WTC11 (cell line): Measurements from ENCODE around the gene ADORA1. TPM values are rescaled to one million over a fixed set of nuclear protein-coding genes. Genes with fewer than 3 reads are reported as not detected.

ENCODE experiments used
- ATAC-seq: fragments of 200-7000 bp; cut with Tn5 transposase; 2 replicates; pipeline ENCODE4 v1.10.0; 2021; ENCODE audit warnings: mild to moderate bottlenecking, moderate library complexity
- CTCF ChIA-PET: fragments of 300-600 bp; sonication (Branson Sonifier 250); formaldehyde crosslinking; loops from one replicate; lab custom pipeline; 2021; ENCODE audit warnings: antibody characterized with exemption; lab: Charles Lee
- POLR2A ChIA-PET: fragments of 350-600 bp; sonication (Branson Sonifier 250); formaldehyde crosslinking; loops from one replicate; lab custom pipeline; 2021; ENCODE audit warnings: antibody characterized with exemption; lab: Charles Lee
- DNase-seq: peaks from one replicate; pipeline ENCODE4 v3.0.0; 2021; ENCODE audit warnings: low spot score
- H3K27ac Mint-ChIP-seq: 2 replicates; pipeline ENCODE4 v1.8.0; 2021; ENCODE audit warnings: mixed read lengths
- H3K27me3 Mint-ChIP-seq: 2 replicates; pipeline ENCODE4 v1.8.0; 2021; ENCODE audit warnings: low read depth, mild to moderate bottlenecking, moderate library complexity, mixed read lengths
- H3K36me3 Mint-ChIP-seq: 2 replicates; pipeline ENCODE4 v1.8.0; 2021; ENCODE audit warnings: mixed read lengths
- H3K4me1 Mint-ChIP-seq: 2 replicates; pipeline ENCODE4 v1.8.0; 2022; ENCODE audit warnings: mixed read lengths
- H3K4me3 Mint-ChIP-seq: 2 replicates; pipeline ENCODE4 v1.8.0; 2021; ENCODE audit warnings: mild to moderate bottlenecking, moderate library complexity, mixed read lengths
- H3K9me3 Mint-ChIP-seq: 2 replicates; pipeline ENCODE4 v1.8.0; 2021; ENCODE audit warnings: mixed read lengths
- ATF1 ChIP-seq: sonication (generic); formaldehyde crosslinking; IDR thresholded peaks from 2 replicates; pipeline ENCODE4 v1.8.1; 2023; ENCODE audit warnings: mild to moderate bottlenecking, moderate library complexity, missing genetic modification reagents
- CBFB ChIP-seq: sonication (generic); formaldehyde crosslinking; IDR thresholded peaks from 2 replicates; pipeline ENCODE4 v1.8.1; 2022; ENCODE audit warnings: mild to moderate bottlenecking, low read depth, missing genetic modification reagents
- CREB1 ChIP-seq: sonication (generic); formaldehyde crosslinking; IDR thresholded peaks from 2 replicates; pipeline ENCODE4 v1.8.0; 2023; ENCODE audit warnings: mild to moderate bottlenecking, missing genetic modification reagents
- E2F1 ChIP-seq: sonication (generic); formaldehyde crosslinking; IDR thresholded peaks from 2 replicates; pipeline ENCODE4 v1.8.0; 2022; ENCODE audit warnings: mild to moderate bottlenecking, missing genetic modification reagents
- FOXK1 ChIP-seq: sonication (generic); formaldehyde crosslinking; IDR thresholded peaks from 2 replicates; pipeline ENCODE4 v1.8.0; 2022; ENCODE audit warnings: mild to moderate bottlenecking, moderate library complexity, missing genetic modification reagents
- IRF1 ChIP-seq: sonication (generic); formaldehyde crosslinking; IDR thresholded peaks from 2 replicates; pipeline ENCODE4 v1.8.0; 2023; ENCODE audit warnings: missing genetic modification reagents
- KAT7 ChIP-seq: sonication (generic); formaldehyde crosslinking; IDR thresholded peaks from 2 replicates; pipeline ENCODE4 v1.8.1; 2023; ENCODE audit warnings: missing genetic modification reagents, mild to moderate bottlenecking, borderline replicate concordance
- NR1H2 ChIP-seq: sonication (generic); formaldehyde crosslinking; IDR thresholded peaks from 2 replicates; pipeline ENCODE4 v1.9.0; 2021; ENCODE audit warnings: mild to moderate bottlenecking, moderate library complexity, missing genetic modification reagents
- NR3C1 ChIP-seq: sonication (generic); formaldehyde crosslinking; conservative IDR thresholded peaks from 2 replicates; pipeline ENCODE4 v1.8.1; 2023; ENCODE audit warnings: low read depth, mild to moderate bottlenecking, missing genetic modification reagents
- SP1 ChIP-seq: sonication (generic); formaldehyde crosslinking; conservative IDR thresholded peaks from 2 replicates; pipeline ENCODE4 v1.8.1; 2022; ENCODE audit warnings: missing genetic modification reagents
- TCF7 ChIP-seq: sonication (generic); formaldehyde crosslinking; IDR thresholded peaks from 2 replicates; pipeline ENCODE4 v1.8.0; 2022; ENCODE audit warnings: mild to moderate bottlenecking, low read depth, missing genetic modification reagents, moderate library complexity
- ZNF232 ChIP-seq: sonication (generic); formaldehyde crosslinking; IDR thresholded peaks from 2 replicates; pipeline ENCODE4 v1.8.0; 2022; ENCODE audit warnings: mild to moderate bottlenecking, missing genetic modification reagents
- ZNF671 ChIP-seq: fragments of 250-450 bp; sonication (Bioruptor Pico); IDR thresholded peaks from 2 replicates; pipeline ENCODE4 v1.8.0; 2021; ENCODE audit warnings: mild to moderate bottlenecking
- total RNA-seq: library from RNA; stranded (reverse); gene quantifications from 3 replicates; pipeline ENCODE4 v1.2.3, GENCODE V29; 2021
- TF ChIP-seq, protein P1 (sequence below): sonication (generic); formaldehyde crosslinking; IDR thresholded peaks from 2 replicates; pipeline ENCODE4 v1.8.1; 2022; ENCODE audit warnings: low read depth, mild to moderate bottlenecking, moderate library complexity, missing genetic modification reagents, borderline replicate concordance
- TF ChIP-seq, protein P2 (sequence below): sonication (generic); formaldehyde crosslinking; IDR thresholded peaks from 2 replicates; pipeline ENCODE4 v1.8.1; 2022; ENCODE audit warnings: missing genetic modification reagents, borderline replicate concordance
- TF ChIP-seq, protein P3 (sequence below): fragments of 250-450 bp; sonication (Bioruptor Pico); IDR thresholded peaks from 2 replicates; pipeline ENCODE4 v1.9.0; 2021; ENCODE audit warnings: mild to moderate bottlenecking
- TF ChIP-seq, protein P4 (sequence below): fragments of 250-450 bp; sonication (Bioruptor Pico); IDR thresholded peaks from 2 replicates; pipeline ENCODE4 v1.9.0; 2021; ENCODE audit warnings: moderate library complexity, mild to moderate bottlenecking, inconsistent platforms, borderline replicate concordance
- TF ChIP-seq, protein P5 (sequence below): fragments of 250-450 bp; sonication (Bioruptor Pico); conservative IDR thresholded peaks from 2 replicates; pipeline ENCODE4 v1.9.0; 2021; ENCODE audit warnings: mild to moderate bottlenecking
- TF ChIP-seq, protein P6 (sequence below): sonication (generic); formaldehyde crosslinking; IDR thresholded peaks from 2 replicates; pipeline ENCODE4 v1.8.0; 2023; ENCODE audit warnings: mild to moderate bottlenecking, missing genetic modification reagents

The ADORA1 gene
- total RNA-seq, 1 experiment from 2014 or later: 1.8 TPM

DNA sequence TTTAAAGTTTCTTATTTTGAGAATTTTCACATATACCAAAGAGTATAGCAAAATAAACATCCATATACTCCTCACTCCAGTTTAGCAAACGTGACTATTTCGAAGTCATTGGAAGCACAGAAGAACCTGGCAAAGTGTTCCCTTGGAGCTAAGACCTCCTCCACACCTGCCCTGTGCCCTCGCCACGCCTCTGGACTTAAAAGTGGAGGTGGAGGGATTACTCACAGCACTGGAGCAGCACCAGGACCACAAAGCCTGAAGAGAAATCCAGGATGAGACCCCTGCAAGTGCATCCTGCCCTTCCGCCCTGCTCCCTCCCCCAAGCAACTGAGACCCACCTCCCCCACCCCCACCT is 58.5 kb downstream of the ADORA1 start (continued):
- TF ChIP-seq, protein P1, sequence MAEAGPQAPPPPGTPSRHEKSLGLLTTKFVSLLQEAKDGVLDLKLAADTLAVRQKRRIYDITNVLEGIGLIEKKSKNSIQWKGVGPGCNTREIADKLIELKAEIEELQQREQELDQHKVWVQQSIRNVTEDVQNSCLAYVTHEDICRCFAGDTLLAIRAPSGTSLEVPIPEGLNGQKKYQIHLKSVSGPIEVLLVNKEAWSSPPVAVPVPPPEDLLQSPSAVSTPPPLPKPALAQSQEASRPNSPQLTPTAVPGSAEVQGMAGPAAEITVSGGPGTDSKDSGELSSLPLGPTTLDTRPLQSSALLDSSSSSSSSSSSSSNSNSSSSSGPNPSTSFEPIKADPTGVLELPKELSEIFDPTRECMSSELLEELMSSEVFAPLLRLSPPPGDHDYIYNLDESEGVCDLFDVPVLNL (CRISPR knock-in tag): no peak
- TF ChIP-seq IRF1 (CRISPR knock-in tag): no peak
- TF ChIP-seq, protein P2, sequence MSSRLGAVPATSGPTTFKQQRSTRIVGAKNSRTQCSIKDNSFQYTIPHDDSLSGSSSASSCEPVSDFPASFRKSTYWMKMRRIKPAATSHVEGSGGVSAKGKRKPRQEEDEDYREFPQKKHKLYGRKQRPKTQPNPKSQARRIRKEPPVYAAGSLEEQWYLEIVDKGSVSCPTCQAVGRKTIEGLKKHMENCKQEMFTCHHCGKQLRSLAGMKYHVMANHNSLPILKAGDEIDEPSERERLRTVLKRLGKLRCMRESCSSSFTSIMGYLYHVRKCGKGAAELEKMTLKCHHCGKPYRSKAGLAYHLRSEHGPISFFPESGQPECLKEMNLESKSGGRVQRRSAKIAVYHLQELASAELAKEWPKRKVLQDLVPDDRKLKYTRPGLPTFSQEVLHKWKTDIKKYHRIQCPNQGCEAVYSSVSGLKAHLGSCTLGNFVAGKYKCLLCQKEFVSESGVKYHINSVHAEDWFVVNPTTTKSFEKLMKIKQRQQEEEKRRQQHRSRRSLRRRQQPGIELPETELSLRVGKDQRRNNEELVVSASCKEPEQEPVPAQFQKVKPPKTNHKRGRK (CRISPR knock-in tag): no peak
- TF ChIP-seq TCF7 (CRISPR knock-in tag): no peak
- no peak for TF ChIP-seq CREB1 (CRISPR knock-in tag)
- TF ChIP-seq NR1H2 (CRISPR knock-in tag): no peak

GRCh38 chr1:203186446-203187303 is 59.1 kb downstream of the ADORA1 start, which contains the start of gene CHI3L1:
CHI3L1 (minus strand) TSS chr1:203186704; CDS start chr1:203186623, 81 bp downstream.
- no peak for DNase-seq
- peaks cover 32% of the 10 kb centered on the region for H3K4me1 Mint-ChIP-seq
- H3K27me3 Mint-ChIP-seq: peaks cover 2% of the 10 kb centered on the region; the same call in 1 of the 2 replicates
- peak within 1 kb of the TSS; percentile 32; the same call in 1 of the 2 replicates for H3K4me3 Mint-ChIP-seq
- no peak for TF ChIP-seq NR3C1 (CRISPR knock-in tag)
- TF ChIP-seq, protein P3, sequence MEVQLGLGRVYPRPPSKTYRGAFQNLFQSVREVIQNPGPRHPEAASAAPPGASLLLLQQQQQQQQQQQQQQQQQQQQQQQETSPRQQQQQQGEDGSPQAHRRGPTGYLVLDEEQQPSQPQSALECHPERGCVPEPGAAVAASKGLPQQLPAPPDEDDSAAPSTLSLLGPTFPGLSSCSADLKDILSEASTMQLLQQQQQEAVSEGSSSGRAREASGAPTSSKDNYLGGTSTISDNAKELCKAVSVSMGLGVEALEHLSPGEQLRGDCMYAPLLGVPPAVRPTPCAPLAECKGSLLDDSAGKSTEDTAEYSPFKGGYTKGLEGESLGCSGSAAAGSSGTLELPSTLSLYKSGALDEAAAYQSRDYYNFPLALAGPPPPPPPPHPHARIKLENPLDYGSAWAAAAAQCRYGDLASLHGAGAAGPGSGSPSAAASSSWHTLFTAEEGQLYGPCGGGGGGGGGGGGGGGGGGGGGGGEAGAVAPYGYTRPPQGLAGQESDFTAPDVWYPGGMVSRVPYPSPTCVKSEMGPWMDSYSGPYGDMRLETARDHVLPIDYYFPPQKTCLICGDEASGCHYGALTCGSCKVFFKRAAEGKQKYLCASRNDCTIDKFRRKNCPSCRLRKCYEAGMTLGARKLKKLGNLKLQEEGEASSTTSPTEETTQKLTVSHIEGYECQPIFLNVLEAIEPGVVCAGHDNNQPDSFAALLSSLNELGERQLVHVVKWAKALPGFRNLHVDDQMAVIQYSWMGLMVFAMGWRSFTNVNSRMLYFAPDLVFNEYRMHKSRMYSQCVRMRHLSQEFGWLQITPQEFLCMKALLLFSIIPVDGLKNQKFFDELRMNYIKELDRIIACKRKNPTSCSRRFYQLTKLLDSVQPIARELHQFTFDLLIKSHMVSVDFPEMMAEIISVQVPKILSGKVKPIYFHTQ (CRISPR knock-in tag): no peak
- no peak for TF ChIP-seq FOXK1 (CRISPR knock-in tag)
- TF ChIP-seq, protein P4, sequence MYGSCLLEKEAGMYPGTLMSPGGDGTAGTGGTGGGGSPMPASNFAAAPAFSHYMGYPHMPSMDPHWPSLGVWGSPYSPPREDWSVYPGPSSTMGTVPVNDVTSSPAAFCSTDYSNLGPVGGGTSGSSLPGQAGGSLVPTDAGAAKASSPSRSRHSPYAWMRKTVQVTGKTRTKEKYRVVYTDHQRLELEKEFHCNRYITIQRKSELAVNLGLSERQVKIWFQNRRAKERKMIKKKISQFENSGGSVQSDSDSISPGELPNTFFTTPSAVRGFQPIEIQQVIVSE (CRISPR knock-in tag): no peak
- TF ChIP-seq, protein P5, sequence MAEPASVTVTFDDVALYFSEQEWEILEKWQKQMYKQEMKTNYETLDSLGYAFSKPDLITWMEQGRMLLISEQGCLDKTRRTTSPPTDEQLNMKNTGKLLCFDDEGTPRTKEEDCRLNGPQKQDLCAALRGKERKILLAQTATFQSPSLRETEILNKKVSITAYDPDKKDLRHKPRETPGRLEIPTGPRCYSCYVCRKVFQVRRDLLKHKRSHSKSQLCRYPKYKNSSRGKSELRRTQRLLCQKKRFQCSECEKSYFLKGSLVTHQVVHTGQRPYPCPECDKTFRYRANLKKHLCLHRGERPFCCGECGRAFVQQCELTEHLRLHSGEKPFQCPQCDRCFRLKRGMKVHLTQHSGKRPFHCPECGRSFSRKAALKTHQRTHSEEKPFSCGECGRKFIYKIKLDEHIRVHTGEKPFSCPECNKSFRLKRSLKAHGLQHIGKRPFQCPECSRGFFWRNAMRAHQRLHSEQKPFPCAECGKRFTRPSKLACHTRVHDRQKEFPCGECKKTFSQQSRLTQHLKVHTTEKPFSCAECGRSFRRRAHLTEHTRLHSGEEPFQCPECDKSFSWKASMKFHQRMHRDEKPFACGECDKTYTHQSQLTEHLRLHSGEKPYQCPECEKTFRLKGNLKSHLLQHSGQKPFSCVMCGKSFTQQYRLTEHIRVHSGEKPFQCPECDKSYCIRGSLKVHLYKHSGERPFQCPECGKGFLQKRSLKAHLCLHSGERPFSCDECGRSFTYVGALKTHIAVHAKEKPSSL (CRISPR knock-in tag): no peak
- TF ChIP-seq CBFB (CRISPR knock-in tag): no peak
- TF ChIP-seq, protein P6, sequence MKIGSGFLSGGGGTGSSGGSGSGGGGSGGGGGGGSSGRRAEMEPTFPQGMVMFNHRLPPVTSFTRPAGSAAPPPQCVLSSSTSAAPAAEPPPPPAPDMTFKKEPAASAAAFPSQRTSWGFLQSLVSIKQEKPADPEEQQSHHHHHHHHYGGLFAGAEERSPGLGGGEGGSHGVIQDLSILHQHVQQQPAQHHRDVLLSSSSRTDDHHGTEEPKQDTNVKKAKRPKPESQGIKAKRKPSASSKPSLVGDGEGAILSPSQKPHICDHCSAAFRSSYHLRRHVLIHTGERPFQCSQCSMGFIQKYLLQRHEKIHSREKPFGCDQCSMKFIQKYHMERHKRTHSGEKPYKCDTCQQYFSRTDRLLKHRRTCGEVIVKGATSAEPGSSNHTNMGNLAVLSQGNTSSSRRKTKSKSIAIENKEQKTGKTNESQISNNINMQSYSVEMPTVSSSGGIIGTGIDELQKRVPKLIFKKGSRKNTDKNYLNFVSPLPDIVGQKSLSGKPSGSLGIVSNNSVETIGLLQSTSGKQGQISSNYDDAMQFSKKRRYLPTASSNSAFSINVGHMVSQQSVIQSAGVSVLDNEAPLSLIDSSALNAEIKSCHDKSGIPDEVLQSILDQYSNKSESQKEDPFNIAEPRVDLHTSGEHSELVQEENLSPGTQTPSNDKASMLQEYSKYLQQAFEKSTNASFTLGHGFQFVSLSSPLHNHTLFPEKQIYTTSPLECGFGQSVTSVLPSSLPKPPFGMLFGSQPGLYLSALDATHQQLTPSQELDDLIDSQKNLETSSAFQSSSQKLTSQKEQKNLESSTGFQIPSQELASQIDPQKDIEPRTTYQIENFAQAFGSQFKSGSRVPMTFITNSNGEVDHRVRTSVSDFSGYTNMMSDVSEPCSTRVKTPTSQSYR: no peak
- TF ChIP-seq ATF1 (CRISPR knock-in tag): no peak
- no peak for TF ChIP-seq SP1 (CRISPR knock-in tag)
- TF ChIP-seq E2F1 (CRISPR knock-in tag): no peak
- TF ChIP-seq KAT7: no peak
- TF ChIP-seq ZNF671 (CRISPR knock-in tag): no peak
- no peak for TF ChIP-seq ZNF232 (CRISPR knock-in tag)
- TF ChIP-seq, all 79 proteins: peak for 0
- Mint-ChIP-seq H3K9me3 (no peaks in the 10 kb centered on the region), H3K27ac (no peak within 1 kb of the TSS), H3K36me3 (no peaks in the 10 kb centered on the region)
- peak; percentile 65 for ATAC-seq
- ChIA-PET POLR2A (no interaction called here), CTCF (interaction anchor here (0.9 to 3.9 kb wide), 13 partner anchors 8 to 147 kb away, joined by 3 to 25 read pairs (median 7); partner anchors contain the start of gene ADORA1)
